Measurements from ENCODE around the gene FAAP20.
A peak's percentile ranks its signal among the peaks of the same experiment; 100 is the strongest.

DNA sequence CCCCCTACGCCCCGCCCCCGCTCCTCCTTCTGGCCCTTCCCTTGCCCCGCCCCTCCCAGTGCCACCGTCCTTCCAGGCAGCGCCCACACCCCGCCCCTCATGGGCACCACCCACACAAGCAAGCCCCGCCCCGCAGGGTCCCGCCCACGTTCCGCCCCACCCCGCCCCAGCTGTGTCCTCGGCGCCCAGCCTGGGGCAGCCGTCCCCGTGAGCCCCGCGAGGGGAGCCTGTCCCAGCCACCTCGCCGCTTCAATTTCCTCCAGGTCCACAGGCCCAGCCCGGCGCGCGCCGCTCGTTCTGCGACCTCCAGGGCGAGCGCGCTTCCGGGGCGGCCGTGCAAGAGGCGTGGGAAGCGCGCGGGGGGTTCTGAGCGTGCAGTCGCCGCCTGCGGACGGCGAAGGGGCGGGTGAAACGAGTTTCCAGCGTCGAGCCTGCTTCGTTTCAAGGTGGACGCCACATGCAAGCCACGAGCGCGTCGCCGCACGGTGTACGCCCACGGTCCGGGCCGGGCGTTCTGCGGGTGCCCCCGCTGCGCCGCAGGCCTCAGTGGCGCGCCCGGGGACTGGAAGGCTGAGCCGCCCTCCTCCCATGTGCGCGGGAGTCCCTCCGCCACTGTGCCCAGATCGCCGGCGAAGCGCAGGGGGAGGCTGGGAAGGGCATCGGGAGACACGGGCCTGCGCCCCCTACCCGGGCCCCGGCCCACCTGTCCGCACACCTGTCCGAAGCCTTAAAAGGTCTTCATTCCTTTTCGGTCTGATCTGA, 10.8 kb upstream of the FAAP20 start:
- TF ChIP-seq POLR2A (IDR thresholded peaks at IDR 0.05) = peak; percentile 51
- no peak for TF ChIP-seq EP300 (IDR thresholded peaks at IDR 0.05; ENCODE audit: low read depth)
- TF ChIP-seq, protein P1, sequence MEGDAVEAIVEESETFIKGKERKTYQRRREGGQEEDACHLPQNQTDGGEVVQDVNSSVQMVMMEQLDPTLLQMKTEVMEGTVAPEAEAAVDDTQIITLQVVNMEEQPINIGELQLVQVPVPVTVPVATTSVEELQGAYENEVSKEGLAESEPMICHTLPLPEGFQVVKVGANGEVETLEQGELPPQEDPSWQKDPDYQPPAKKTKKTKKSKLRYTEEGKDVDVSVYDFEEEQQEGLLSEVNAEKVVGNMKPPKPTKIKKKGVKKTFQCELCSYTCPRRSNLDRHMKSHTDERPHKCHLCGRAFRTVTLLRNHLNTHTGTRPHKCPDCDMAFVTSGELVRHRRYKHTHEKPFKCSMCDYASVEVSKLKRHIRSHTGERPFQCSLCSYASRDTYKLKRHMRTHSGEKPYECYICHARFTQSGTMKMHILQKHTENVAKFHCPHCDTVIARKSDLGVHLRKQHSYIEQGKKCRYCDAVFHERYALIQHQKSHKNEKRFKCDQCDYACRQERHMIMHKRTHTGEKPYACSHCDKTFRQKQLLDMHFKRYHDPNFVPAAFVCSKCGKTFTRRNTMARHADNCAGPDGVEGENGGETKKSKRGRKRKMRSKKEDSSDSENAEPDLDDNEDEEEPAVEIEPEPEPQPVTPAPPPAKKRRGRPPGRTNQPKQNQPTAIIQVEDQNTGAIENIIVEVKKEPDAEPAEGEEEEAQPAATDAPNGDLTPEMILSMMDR (IDR thresholded peaks at IDR 0.05) = peak in 3 of 5 experiments; percentile 13 to 40 (median 25)
